GM12872 (cell line): ENCODE results near the gene CARD18.

Experiments
- CTCF ChIP-seq: IDR thresholded peaks from 3 replicates; pipeline ENCODE4 v1.5.1; 2011; ENCODE audit warnings: low read depth, mild to moderate bottlenecking, low read length, moderate library complexity; ENCODE audit not compliant: insufficient read depth

Gene CARD18

GRCh38 chr11:105153392-105153791, 13.8 kb upstream of the CARD18 start:
- no peak for TF ChIP-seq CTCF

GRCh38 chr11:105152560-105152959, 13.0 kb upstream of the CARD18 start:
- no peak for TF ChIP-seq CTCF

- TF ChIP-seq CTCF, result no peak
Measured at GRCh38 chr11:105152021-105152512, 12.5 kb upstream of the CARD18 start.

- no peak for TF ChIP-seq CTCF
Measured at GRCh38 chr11:105149477-105149876, 9.9 kb upstream of the CARD18 start.

GRCh38 chr11:105148241-105148640, 8.7 kb upstream of the CARD18 start:
- no peak for TF ChIP-seq CTCF

- no peak for TF ChIP-seq CTCF
Measured at GRCh38 chr11:105144887-105145286, 5.3 kb upstream of the CARD18 start.

- TF ChIP-seq CTCF, result no peak
Measured at GRCh38 chr11:105142167-105142566, 2.6 kb upstream of the CARD18 start.

GRCh38 chr11:105137286-105137685, 2.3 kb downstream of the CARD18 start:
- no peak for TF ChIP-seq CTCF
